ENCODE results near the gene ZNF57.

- TF ChIP-seq POLR2A (IDR thresholded peaks at IDR 0.05; ENCODE audit: low read length) = no peak
- TF ChIP-seq GATA1 (IDR thresholded peaks at IDR 0.05; ENCODE audit: low read depth, low read length) = no peak
Observed at GRCh38 chr19:2964874-2965273, 64.1 kb downstream of the ZNF57 start.
